ENCODE results near the gene DCTPP1.
A peak's percentile ranks its signal among the peaks of the same experiment; 100 is the strongest.
"Not testable (repeated sequence)": the region's sequence is repeated elsewhere in the genome, so short reads cannot be mapped to it uniquely, and the experiment has no call there.

DCTPP1 gene

GRCh38 chr16:30429678-30430427 is at the start of gene DCTPP1:
Gene DCTPP1, minus strand, starts transcription at chr16:30430030. Its CDS starts 50 bp downstream, at chr16:30429980.
- Histone ChIP-seq H3K27me3 (ENCODE audit: low read depth) (no peaks in the 10 kb centered on the region), H3K9me3 (no peaks in the 10 kb centered on the region), H3K4me3 (peak within 1 kb of the TSS; percentile 77), H3K36me3 (replicated peaks) (peaks cover 27% of the 10 kb centered on the region), H3K4me1 (peaks cover 5% of the 10 kb centered on the region)
- in situ Hi-C loops (cut with MboI; ENCODE audit: low sequenced_read_pairs), result loop anchor here (10.0 kb wide), 4 partner anchors 55 to 265 kb away; partner anchors contain the start of genes SRCAP, ZNF688 and ZNF768
- DNase-seq (ENCODE audit: low spot score in 2 of 2), result peak; percentile 99 to 100

GRCh38 chr16:30478766-30479478 is 49.1 kb upstream of the DCTPP1 start:
- no peak for DNase-seq (ENCODE audit: low spot score in 2 of 2)
- H3K36me3 ChIP-seq (replicated peaks), result no peaks in the 10 kb centered on the region
- in situ Hi-C loops (cut with MboI; ENCODE audit: low sequenced_read_pairs), result no loop called here

GRCh38 chr16:30477773-30478172 is 47.9 kb upstream of the DCTPP1 start:
- H3K4me1 ChIP-seq; H3K4me3 ChIP-seq; H3K27me3 ChIP-seq (ENCODE audit: low read depth); DNase-seq (ENCODE audit: low spot score in 2 of 2); H3K9me3 ChIP-seq; in situ Hi-C loops (cut with MboI; ENCODE audit: low sequenced_read_pairs); H3K36me3 ChIP-seq (replicated peaks): not testable (repeated sequence)

More at GRCh38 chr16:30478766-30479478, 49.1 kb upstream of the DCTPP1 start:
- Histone ChIP-seq H3K4me1 (no peaks in the 10 kb centered on the region), H3K4me3 (no peak overlapping the region), H3K27me3 (ENCODE audit: low read depth) (no peaks in the 10 kb centered on the region), H3K9me3 (no peaks in the 10 kb centered on the region)

- in situ Hi-C loops (cut with MboI; ENCODE audit: low sequenced_read_pairs), result no loop called here
- Histone ChIP-seq H3K4me1 (no peaks in the 10 kb centered on the region), H3K9me3 (no peaks in the 10 kb centered on the region), H3K36me3 (replicated peaks) (no peaks in the 10 kb centered on the region), H3K27me3 (ENCODE audit: low read depth) (no peaks in the 10 kb centered on the region), H3K4me3 (no peak overlapping the region)
- no peak for DNase-seq (ENCODE audit: low spot score in 2 of 2)
Observed at GRCh38 chr16:30476991-30477390, 47.2 kb upstream of the DCTPP1 start.

GRCh38 chr16:30474684-30475083 is 44.9 kb upstream of the DCTPP1 start:
- no peak for DNase-seq (ENCODE audit: low spot score in 2 of 2)
- Histone ChIP-seq H3K4me3 (no peak overlapping the region), H3K4me1 (no peaks in the 10 kb centered on the region), H3K36me3 (replicated peaks) (no peaks in the 10 kb centered on the region), H3K27me3 (ENCODE audit: low read depth) (no peaks in the 10 kb centered on the region), H3K9me3 (no peaks in the 10 kb centered on the region)
- in situ Hi-C loops (cut with MboI; ENCODE audit: low sequenced_read_pairs), result no loop called here

GRCh38 chr16:30474074-30474452 is 44.2 kb upstream of the DCTPP1 start:
- H3K36me3 ChIP-seq (replicated peaks), result no peaks in the 10 kb centered on the region
- H3K4me1 ChIP-seq, result no peaks in the 10 kb centered on the region
- no peak for DNase-seq (ENCODE audit: low spot score in 2 of 2)
- H3K27me3 ChIP-seq (ENCODE audit: low read depth), result no peaks in the 10 kb centered on the region
- no peak overlapping the region for H3K4me3 ChIP-seq
- H3K9me3 ChIP-seq, result no peaks in the 10 kb centered on the region
- in situ Hi-C loops (cut with MboI; ENCODE audit: low sequenced_read_pairs), result no loop called here

GRCh38 chr16:30473231-30474073 is 43.6 kb upstream of the DCTPP1 start:
- H3K4me1 ChIP-seq, result no peaks in the 10 kb centered on the region
- H3K36me3 ChIP-seq (replicated peaks), result no peaks in the 10 kb centered on the region
- H3K4me3 ChIP-seq, result no peak overlapping the region
- no peak for DNase-seq (ENCODE audit: low spot score in 2 of 2)
- H3K27me3 ChIP-seq (ENCODE audit: low read depth), result no peaks in the 10 kb centered on the region
- in situ Hi-C loops (cut with MboI; ENCODE audit: low sequenced_read_pairs), result no loop called here
- no peaks in the 10 kb centered on the region for H3K9me3 ChIP-seq

- no peaks in the 10 kb centered on the region for H3K9me3 ChIP-seq
- no peaks in the 10 kb centered on the region for H3K36me3 ChIP-seq (replicated peaks)
- no peak for DNase-seq (ENCODE audit: low spot score in 2 of 2)
- in situ Hi-C loops (cut with MboI; ENCODE audit: low sequenced_read_pairs), result no loop called here
- H3K4me3 ChIP-seq, result no peak within 1 kb of the TSS
- H3K4me1 ChIP-seq, result no peaks in the 10 kb centered on the region
- H3K27me3 ChIP-seq (ENCODE audit: low read depth), result no peaks in the 10 kb centered on the region
Observed at GRCh38 chr16:30472328-30472942, 42.6 kb upstream of the DCTPP1 start, which contains the start of gene ITGAL. Gene ITGAL, plus strand, starts transcription at chr16:30472742. Its CDS starts 96 bp downstream, at chr16:30472838.

- no peaks in the 10 kb centered on the region for H3K4me1 ChIP-seq
- H3K4me3 ChIP-seq, result no peak overlapping the region
- H3K9me3 ChIP-seq, result no peaks in the 10 kb centered on the region
- no peak for DNase-seq (ENCODE audit: low spot score in 2 of 2)
- in situ Hi-C loops (cut with MboI; ENCODE audit: low sequenced_read_pairs), result no loop called here
- H3K27me3 ChIP-seq (ENCODE audit: low read depth), result no peaks in the 10 kb centered on the region
- no peaks in the 10 kb centered on the region for H3K36me3 ChIP-seq (replicated peaks)
Observed at GRCh38 chr16:30470632-30470995, 40.8 kb upstream of the DCTPP1 start.

- H3K4me3 ChIP-seq, result no peak overlapping the region
- H3K36me3 ChIP-seq (replicated peaks), result no peaks in the 10 kb centered on the region
- DNase-seq (ENCODE audit: low spot score in 2 of 2), result no peak
- H3K4me1 ChIP-seq, result no peaks in the 10 kb centered on the region
- in situ Hi-C loops (cut with MboI; ENCODE audit: low sequenced_read_pairs), result no loop called here
- no peaks in the 10 kb centered on the region for H3K9me3 ChIP-seq
- H3K27me3 ChIP-seq (ENCODE audit: low read depth), result no peaks in the 10 kb centered on the region
Observed at GRCh38 chr16:30470170-30470512, 40.3 kb upstream of the DCTPP1 start.

- in situ Hi-C loops (cut with MboI; ENCODE audit: low sequenced_read_pairs), result no loop called here
- H3K36me3 ChIP-seq (replicated peaks), result no peaks in the 10 kb centered on the region
- H3K9me3 ChIP-seq, result no peaks in the 10 kb centered on the region
- no peak overlapping the region for H3K4me3 ChIP-seq
- H3K27me3 ChIP-seq (ENCODE audit: low read depth), result no peaks in the 10 kb centered on the region
- H3K4me1 ChIP-seq, result no peaks in the 10 kb centered on the region
- no peak for DNase-seq (ENCODE audit: low spot score in 2 of 2)
Observed at GRCh38 chr16:30464078-30464477, 34.2 kb upstream of the DCTPP1 start.

- in situ Hi-C loops (cut with MboI; ENCODE audit: low sequenced_read_pairs), result not testable (repeated sequence)
Observed at GRCh38 chr16:30461426-30461825, 31.6 kb upstream of the DCTPP1 start.

GRCh38 chr16:30459456-30459855 is 29.6 kb upstream of the DCTPP1 start:
- Histone ChIP-seq H3K4me3 (no peak overlapping the region), H3K27me3 (ENCODE audit: low read depth) (no peaks in the 10 kb centered on the region), H3K9me3 (no peaks in the 10 kb centered on the region), H3K4me1 (peaks cover 7% of the 10 kb centered on the region), H3K36me3 (replicated peaks) (no peaks in the 10 kb centered on the region)
- in situ Hi-C loops (cut with MboI; ENCODE audit: low sequenced_read_pairs), result no loop called here
- no peak for DNase-seq (ENCODE audit: low spot score in 2 of 2)

More at GRCh38 chr16:30461426-30461825, 31.6 kb upstream of the DCTPP1 start:
- H3K4me1 ChIP-seq; H3K27me3 ChIP-seq (ENCODE audit: low read depth); DNase-seq (ENCODE audit: low spot score in 2 of 2); H3K36me3 ChIP-seq (replicated peaks); H3K9me3 ChIP-seq; H3K4me3 ChIP-seq: not testable (repeated sequence)
